Mesendoderm (in vitro differentiated cells): ENCODE data around the gene PRKN.

Source experiments
- DNase-seq: peaks from one replicate; pipeline ENCODE4 v3.0.0; 2013
- H2AK5ac ChIP-seq: 2 replicates; pipeline ENCODE4 v1.6.1; 2013; ENCODE audit warnings: low read length, inconsistent platforms
- H2BK120ac ChIP-seq: 2 replicates; pipeline ENCODE4 v1.6.1; 2013; ENCODE audit warnings: low read depth, mild to moderate bottlenecking, low read length, moderate library complexity, mixed read lengths
- H2BK15ac ChIP-seq: replicated peaks from 2 replicates; pipeline ENCODE4 v1.6.1; 2013; ENCODE audit warnings: low read depth, mild to moderate bottlenecking, moderate library complexity
- H2BK5ac ChIP-seq: 2 replicates; pipeline ENCODE4 v1.6.1; 2013; ENCODE audit warnings: low read length, inconsistent platforms
- H3K18ac ChIP-seq: 2 replicates; pipeline ENCODE4 v1.6.1; 2013; ENCODE audit warnings: mild to moderate bottlenecking, low read length, mixed read lengths
- H3K23ac ChIP-seq: one replicate; pipeline ENCODE4 v1.6.1; 2013; ENCODE audit warnings: low read length
- H3K27ac ChIP-seq: 2 replicates; pipeline ENCODE4 v1.5.1; 2013; ENCODE audit warnings: low read depth, mild to moderate bottlenecking, inconsistent platforms, low read length, moderate library complexity
- H3K27me3 ChIP-seq: 2 replicates; pipeline ENCODE4 v1.6.1; 2013; ENCODE audit warnings: low read length, control low read depth, mild to moderate bottlenecking, inconsistent platforms; ENCODE audit not compliant: insufficient read depth, poor library complexity
- H3K36me3 ChIP-seq: 2 replicates; pipeline ENCODE4 v1.6.1; 2013; ENCODE audit warnings: low read length, inconsistent platforms; ENCODE audit not compliant: control insufficient read depth, insufficient read depth
- H3K4ac ChIP-seq: one replicate; pipeline ENCODE4 v1.6.1; 2013; ENCODE audit warnings: low read depth, mild to moderate bottlenecking, low read length, moderate library complexity
- H3K4me1 ChIP-seq: 2 replicates; pipeline ENCODE4 v1.6.1; 2013; ENCODE audit warnings: low read depth, low read length, inconsistent platforms; ENCODE audit not compliant: control insufficient read depth
- H3K4me2 ChIP-seq: 2 replicates; pipeline ENCODE4 v1.6.1; 2013; ENCODE audit warnings: low read length
- H3K4me3 ChIP-seq: 2 replicates; pipeline ENCODE4 v1.5.1; 2013; ENCODE audit warnings: mild to moderate bottlenecking, low read length
- H3K56ac ChIP-seq: one replicate; pipeline ENCODE4 v1.6.1; 2013; ENCODE audit warnings: low read length
- H3K79me1 ChIP-seq: 2 replicates; pipeline ENCODE4 v1.6.1; 2013; ENCODE audit warnings: low read length, inconsistent platforms
- H3K79me2 ChIP-seq: 2 replicates; pipeline ENCODE4 v1.6.1; 2013; ENCODE audit warnings: mild to moderate bottlenecking, low read length; ENCODE audit not compliant: control insufficient read depth, insufficient read depth
- H3K9ac ChIP-seq: 2 replicates; pipeline ENCODE4 v1.6.1; 2013; ENCODE audit warnings: low read length, inconsistent platforms
- H4K5ac ChIP-seq: one replicate; pipeline ENCODE4 v1.6.1; 2013; ENCODE audit warnings: low read length
- H4K8ac ChIP-seq: one replicate; pipeline ENCODE4 v1.6.1; 2013; ENCODE audit warnings: low read depth, mild to moderate bottlenecking, control low read depth, low read length, moderate library complexity
- WGBS: extraction: QIAGEN DNeasy Blood & Tissue Kit; methylation state at CpG from one replicate; pipeline ENCODE4 v1.1.7; 2013; ENCODE audit warnings: low lambda C conversion rate, missing lambda C conversion rate; ENCODE audit not compliant: insufficient coverage; ENCODE audit errors: extremely low coverage; 5-methylcytosine and 5-hydroxymethylcytosine counted together

The PRKN gene

GRCh38 chr6:162649271-162649670, 78.3 kb downstream of the PRKN start:
- Histone ChIP-seq H3K79me1 (no peaks in the 10 kb centered on the region), H3K27me3 (no peaks in the 10 kb centered on the region), H4K8ac (no peak overlapping the region), H2BK15ac (no peak overlapping the region), H3K36me3 (no peaks in the 10 kb centered on the region), H2BK5ac (no peak overlapping the region), H3K79me2 (no peaks in the 10 kb centered on the region), H3K56ac (no peak overlapping the region), H3K4me2 (no peak overlapping the region), H3K23ac (no peak overlapping the region), H3K18ac (no peak overlapping the region), H3K9ac (no peak overlapping the region), H2BK120ac (no peak overlapping the region), H3K27ac (no peak overlapping the region), H3K4ac (no peak overlapping the region), H4K5ac (no peak overlapping the region), H3K4me3 (no peak overlapping the region), H3K4me1 (no peaks in the 10 kb centered on the region), H2AK5ac (no peak overlapping the region)
- no peak for DNase-seq
- WGBS, result no CpG with 5 or more reads among the region's 3 CpGs

- Histone ChIP-seq H3K18ac (no peak overlapping the region), H3K9ac (no peak overlapping the region), H3K23ac (no peak overlapping the region), H3K4ac (no peak overlapping the region), H4K8ac (no peak overlapping the region), H4K5ac (no peak overlapping the region), H2BK5ac (no peak overlapping the region), H3K4me2 (no peak overlapping the region), H3K27me3 (no peaks in the 10 kb centered on the region), H3K4me3 (no peak overlapping the region), H3K79me2 (no peaks in the 10 kb centered on the region), H3K56ac (no peak overlapping the region), H3K27ac (no peak overlapping the region), H2BK120ac (no peak overlapping the region), H3K4me1 (no peaks in the 10 kb centered on the region), H2BK15ac (no peak overlapping the region), H3K79me1 (no peaks in the 10 kb centered on the region), H2AK5ac (no peak overlapping the region), H3K36me3 (no peaks in the 10 kb centered on the region)
- WGBS, result no CpG with 5 or more reads among the region's 2 CpGs
- no peak for DNase-seq
Observed at GRCh38 chr6:162644153-162644552, 83.4 kb downstream of the PRKN start.

DNA sequence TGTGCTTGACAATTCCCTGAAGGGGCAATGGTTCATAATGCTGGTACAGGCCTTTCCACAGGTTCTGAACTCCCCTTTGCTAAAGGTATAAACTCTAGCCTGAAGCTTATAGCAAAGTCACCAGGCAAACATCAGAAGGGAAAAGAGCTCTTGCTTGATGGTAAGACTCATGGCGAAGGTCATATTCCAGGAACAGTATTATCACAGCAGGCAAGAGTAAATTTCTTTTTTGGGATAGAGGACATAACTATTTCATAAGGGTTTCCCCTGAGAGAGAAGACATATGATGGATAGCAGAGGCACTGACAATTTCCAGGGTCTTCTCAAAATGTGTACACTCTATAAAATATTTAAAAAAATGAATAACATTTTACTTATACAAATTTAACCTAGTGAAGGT, 86.8 kb downstream of the PRKN start:
- Histone ChIP-seq H3K9ac (no peak overlapping the region), H3K27ac (no peak overlapping the region), H3K4ac (no peak overlapping the region), H3K4me2 (no peak overlapping the region), H3K27me3 (no peaks in the 10 kb centered on the region), H3K56ac (no peak overlapping the region), H3K4me1 (no peaks in the 10 kb centered on the region), H4K8ac (no peak overlapping the region), H2BK5ac (no peak overlapping the region), H2BK120ac (no peak overlapping the region), H3K36me3 (no peaks in the 10 kb centered on the region), H3K79me2 (no peaks in the 10 kb centered on the region), H3K4me3 (no peak overlapping the region), H4K5ac (no peak overlapping the region), H3K79me1 (no peaks in the 10 kb centered on the region), H3K23ac (no peak overlapping the region), H2AK5ac (no peak overlapping the region), H3K18ac (no peak overlapping the region), H2BK15ac (no peak overlapping the region)
- DNase-seq, result no peak
- no CpG with 5 or more reads among the region's 1 CpG for WGBS

DNA sequence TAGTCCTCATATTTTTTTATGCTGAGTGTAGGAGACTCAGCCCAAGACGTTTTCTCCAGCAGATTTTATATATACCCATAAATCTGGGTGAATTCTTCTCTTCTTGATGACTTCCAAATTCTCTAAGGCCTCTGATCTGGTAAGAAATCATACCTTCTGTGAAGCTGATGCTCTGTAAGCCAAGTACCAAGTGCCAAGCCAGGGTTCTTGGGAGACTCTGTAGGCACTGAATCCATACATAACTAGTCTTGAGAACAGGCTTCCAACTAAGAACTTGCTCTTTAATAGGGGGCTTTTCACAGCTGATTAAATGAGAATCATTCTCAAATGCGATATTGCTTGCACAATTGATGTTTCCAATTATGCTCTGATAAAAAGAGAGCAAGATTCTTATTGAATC, 87.6 kb downstream of the PRKN start:
- Histone ChIP-seq H3K79me2 (no peaks in the 10 kb centered on the region), H3K9ac (no peak overlapping the region), H4K8ac (no peak overlapping the region), H3K23ac (no peak overlapping the region), H4K5ac (no peak overlapping the region), H3K4me3 (no peak overlapping the region), H2BK120ac (no peak overlapping the region), H3K18ac (no peak overlapping the region), H3K27me3 (no peaks in the 10 kb centered on the region), H3K27ac (no peak overlapping the region), H3K4me1 (no peaks in the 10 kb centered on the region), H3K79me1 (no peaks in the 10 kb centered on the region), H3K36me3 (no peaks in the 10 kb centered on the region), H2AK5ac (no peak overlapping the region), H3K4ac (no peak overlapping the region), H3K56ac (no peak overlapping the region), H3K4me2 (no peak overlapping the region), H2BK15ac (no peak overlapping the region), H2BK5ac (no peak overlapping the region)
- WGBS, result no CpG with 5 or more reads among the region's 2 CpGs
- DNase-seq, result no peak

GRCh38 chr6:162638931-162639574, 88.5 kb downstream of the PRKN start:
- no peak overlapping the region for H4K8ac ChIP-seq
- H2BK120ac ChIP-seq, result no peak overlapping the region
- H3K79me2 ChIP-seq, result no peaks in the 10 kb centered on the region
- H4K5ac ChIP-seq, result no peak overlapping the region
- H3K4me3 ChIP-seq, result no peak overlapping the region
- H3K36me3 ChIP-seq, result no peaks in the 10 kb centered on the region
- no peak overlapping the region for H3K4me2 ChIP-seq
- no peak overlapping the region for H3K4ac ChIP-seq
- no peaks in the 10 kb centered on the region for H3K27me3 ChIP-seq
- H2AK5ac ChIP-seq, result no peak overlapping the region
- no peak overlapping the region for H3K9ac ChIP-seq
- no CpG with 5 or more reads among the region's 7 CpGs for WGBS
- no peak overlapping the region for H3K18ac ChIP-seq
- DNase-seq, result no peak
- no peak overlapping the region for H3K23ac ChIP-seq
- no peak overlapping the region for H2BK15ac ChIP-seq
- no peak overlapping the region for H2BK5ac ChIP-seq
- H3K4me1 ChIP-seq, result no peaks in the 10 kb centered on the region
- no peak overlapping the region for H3K56ac ChIP-seq
- H3K27ac ChIP-seq, result no peak overlapping the region
- H3K79me1 ChIP-seq, result no peaks in the 10 kb centered on the region

- Histone ChIP-seq H3K4me2 (no peak overlapping the region), H3K36me3 (no peaks in the 10 kb centered on the region), H4K8ac (no peak overlapping the region), H4K5ac (no peak overlapping the region), H3K23ac (no peak overlapping the region), H3K27me3 (no peaks in the 10 kb centered on the region), H3K27ac (no peak overlapping the region), H3K9ac (no peak overlapping the region), H3K18ac (no peak overlapping the region), H3K4ac (no peak overlapping the region), H3K79me2 (no peaks in the 10 kb centered on the region), H2BK15ac (no peak overlapping the region), H2BK5ac (no peak overlapping the region), H3K56ac (no peak overlapping the region), H3K4me1 (no peaks in the 10 kb centered on the region), H3K79me1 (no peaks in the 10 kb centered on the region), H3K4me3 (no peak overlapping the region), H2BK120ac (no peak overlapping the region), H2AK5ac (no peak overlapping the region)
- DNase-seq, result no peak
- no CpG with 5 or more reads among the region's 2 CpGs for WGBS
Observed at GRCh38 chr6:162637317-162637716, 90.2 kb downstream of the PRKN start.
